ENCODE results near the gene CPD.

The CPD gene

DNA sequence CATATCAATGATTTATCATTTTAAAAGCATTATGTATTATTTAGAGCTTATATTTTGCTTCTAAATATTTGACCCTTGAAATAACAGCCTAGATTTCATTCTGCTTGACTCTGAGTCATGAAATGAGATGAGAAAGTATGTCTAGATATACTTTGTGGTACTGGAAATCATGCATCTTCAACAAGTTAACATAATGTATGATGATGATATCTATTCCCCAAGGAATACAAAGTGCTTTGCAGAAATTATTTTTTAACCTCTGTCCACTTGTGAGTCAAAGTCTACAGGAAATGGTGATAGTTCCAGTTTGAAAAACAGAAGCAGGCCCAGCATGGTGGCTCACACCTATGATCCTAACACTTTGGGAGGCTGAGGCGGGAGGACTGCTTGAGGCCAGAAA is 134.6 kb downstream of the CPD start:
- no peak overlapping the region for H3K4me3 ChIP-seq (replicated peaks; ENCODE audit: low read depth, low read length)
- no peak for DNase-seq (ENCODE audit: extremely low read depth, low read depth)
- TF ChIP-seq CTCF (IDR thresholded peaks at IDR 0.05; ENCODE audit: low read depth, low read length, missing control alignments), result no peak

GRCh38 chr17:30514895-30515596 is 136.3 kb downstream of the CPD start:
- DNase-seq (ENCODE audit: extremely low read depth, low read depth), result no peak
- H3K4me3 ChIP-seq (replicated peaks; ENCODE audit: low read depth, low read length), result no peak overlapping the region
- TF ChIP-seq CTCF (IDR thresholded peaks at IDR 0.05; ENCODE audit: low read depth, low read length, missing control alignments), result no peak

GRCh38 chr17:30517786-30518185 is 139.1 kb downstream of the CPD start:
- no peak overlapping the region for H3K4me3 ChIP-seq (replicated peaks; ENCODE audit: low read depth, low read length)
- DNase-seq (ENCODE audit: extremely low read depth, low read depth), result no peak
- TF ChIP-seq CTCF (IDR thresholded peaks at IDR 0.05; ENCODE audit: low read depth, low read length, missing control alignments), result no peak

- no peak for TF ChIP-seq CTCF (IDR thresholded peaks at IDR 0.05; ENCODE audit: low read depth, low read length, missing control alignments)
- H3K4me3 ChIP-seq (replicated peaks; ENCODE audit: low read depth, low read length), result no peak overlapping the region
- no peak for DNase-seq (ENCODE audit: extremely low read depth, low read depth)
Measured at GRCh38 chr17:30519166-30519565, 140.4 kb downstream of the CPD start.
